AG09319 (cell line): ENCODE data around the gene COL1A2.

Source experiments
- DNase-seq: peaks from one replicate; pipeline ENCODE4 v3.0.0-alpha.2; 2010; ENCODE audit warnings: low read depth; ENCODE audit errors: extremely low read depth
- CTCF ChIP-seq: IDR thresholded peaks from 2 replicates; pipeline ENCODE4 v1.5.1; 2011; ENCODE audit warnings: low read depth, mild to moderate bottlenecking, inconsistent platforms, low read length, moderate library complexity

The COL1A2 gene

GRCh38 chr7:94405506-94405905, 10.8 kb downstream of the COL1A2 start:
- no peak for DNase-seq
- TF ChIP-seq CTCF, result no peak

GRCh38 chr7:94406696-94407095, 12.0 kb downstream of the COL1A2 start:
- TF ChIP-seq CTCF, result no peak
- no peak for DNase-seq

- TF ChIP-seq CTCF, result no peak
- no peak for DNase-seq
These were observed 14.7 kb downstream of the COL1A2 start for GRCh38 chr7:94409200-94409948.

- no peak for TF ChIP-seq CTCF
- no peak for DNase-seq
These were observed 15.9 kb downstream of the COL1A2 start for GRCh38 chr7:94410413-94411187.

GRCh38 chr7:94411188-94411466, 16.4 kb downstream of the COL1A2 start:
- no peak for DNase-seq
- TF ChIP-seq CTCF, result no peak

GRCh38 chr7:94412762-94413322, 18.1 kb downstream of the COL1A2 start:
- TF ChIP-seq CTCF, result no peak
- no peak for DNase-seq

- no peak for DNase-seq
These were observed 19.8 kb downstream of the COL1A2 start for GRCh38 chr7:94414481-94414880.

More at GRCh38 chr7:94414481-94414880, 19.8 kb downstream of the COL1A2 start:
- no peak for TF ChIP-seq CTCF
